Mucosa of descending colon (tissue), 3 donors: ENCODE results near the gene TLE2. TPM values are rescaled to one million over a fixed set of nuclear protein-coding genes. Genes with fewer than 3 reads are reported as not detected.
A peak's percentile ranks its signal among the peaks of the same experiment; 100 is the strongest.

Source experiments
- ATAC-seq: fragments of 200-7000 bp; cut with Tn5 transposase; one replicate; pipeline ENCODE4 v1.9.1; 2020; ENCODE audit warnings: mild to moderate bottlenecking, moderate library complexity
- DNase-seq, 3 donors: peaks; one replicate each; pipeline ENCODE4 v3.0.0-alpha.2; 2020
- H3K36me3 ChIP-seq: fragments of 200-600 bp; one replicate; pipeline ENCODE4 v1.8.0; 2021; ENCODE audit warnings: low read depth, mild to moderate bottlenecking
- H3K4me1 ChIP-seq: fragments of 200-600 bp; one replicate; pipeline ENCODE4 v1.8.0; 2021; ENCODE audit warnings: low read depth, mild to moderate bottlenecking
- H3K4me3 ChIP-seq: fragments of 200-600 bp; one replicate; pipeline ENCODE4 v1.8.0; 2021; ENCODE audit warnings: mild to moderate bottlenecking
- H3K9me3 ChIP-seq: fragments of 200-600 bp; one replicate; pipeline ENCODE4 v1.8.0; 2021; ENCODE audit warnings: mild to moderate bottlenecking
- CTCF ChIP-seq: fragments of 200-600 bp; IDR thresholded peaks from one replicate; pipeline ENCODE4 v1.8.0; 2022; ENCODE audit warnings: antibody characterized with exemption, mild to moderate bottlenecking
- intact Hi-C, 2 donors: fragments of 100-400 bp; cut with DNase I in 1 of 2; cut with micrococcal nuclease in 1 of 2; formaldehyde crosslinking; loops; one replicate each; pipeline versions ENCODE4 v1.11.0 to v1.11.1; 2022; cut with DNase I, micrococcal nuclease
- total RNA-seq, 3 donors: library from RNA; stranded (reverse); fragmentation: NEBNext Ultra II Directional in 2 of 3; extraction: Animal tissue kit (Norgen Biotek cat#: 25700) in 2 of 3; gene quantifications; one replicate each; pipeline versions ENCODE4 v1.2.1 to v1.2.4, GENCODE V29; 2021 to 2023
- donor health status: DM: no; HTN: no; CAD: no; lungs with moderate emphysema.
- donor health status: DM: no; HTN: no; CAD: no.
- donor health status: DM: no; HTN: yes; CAD: no.

TLE2 gene
- total RNA-seq, 3 donors from 2014 or later, result 40.0 to 66.5 (median 63.5) TPM

- Histone ChIP-seq H3K9me3 (no peaks in the 10 kb centered on the region), H3K4me1 (peaks cover 11% of the 10 kb centered on the region), H3K4me3 (no peak overlapping the region), H3K36me3 (no peaks in the 10 kb centered on the region)
- intact Hi-C loops, result no loop called here
- TF ChIP-seq CTCF, result no peak
- ATAC-seq (peak; percentile 89), DNase-seq (peak; percentile 87 to 95 (median 90))
Measured at GRCh38 chr19:3047496-3048189, 18.6 kb upstream of the TLE2 start.

- Histone ChIP-seq H3K36me3 (no peaks in the 10 kb centered on the region), H3K4me3 (no peak overlapping the region), H3K9me3 (no peaks in the 10 kb centered on the region), H3K4me1 (peaks cover 11% of the 10 kb centered on the region)
- peak in 1 of 3 donors; percentile 51 for DNase-seq
- intact Hi-C loops, result no loop called here
- no peak for TF ChIP-seq CTCF
- ATAC-seq, result no peak
Measured at GRCh38 chr19:3046698-3047495, 17.8 kb upstream of the TLE2 start.

- Histone ChIP-seq H3K9me3 (no peaks in the 10 kb centered on the region), H3K4me3 (no peak overlapping the region), H3K36me3 (no peaks in the 10 kb centered on the region), H3K4me1 (peaks cover 7% of the 10 kb centered on the region)
- no peak for ATAC-seq
- no peak for TF ChIP-seq CTCF
- intact Hi-C loops, result no loop called here
- DNase-seq, result peak in 1 of 3 donors; percentile 41
Measured at GRCh38 chr19:3045885-3046697, 17.0 kb upstream of the TLE2 start.

GRCh38 chr19:3045191-3045590 lies 16.1 kb upstream of the TLE2 start:
- TF ChIP-seq CTCF, result no peak
- DNase-seq, result no peak
- peaks cover 6% of the 10 kb centered on the region for H3K4me1 ChIP-seq
- no peaks in the 10 kb centered on the region for H3K36me3 ChIP-seq
- H3K4me3 ChIP-seq, result no peak overlapping the region
- intact Hi-C loops, result no loop called here
- no peaks in the 10 kb centered on the region for H3K9me3 ChIP-seq
- ATAC-seq, result no peak

- no peak for TF ChIP-seq CTCF
- DNase-seq, result no peak
- intact Hi-C loops, result no loop called here
Measured at GRCh38 chr19:3042621-3043267, 13.7 kb upstream of the TLE2 start.

More at GRCh38 chr19:3042621-3043267, 13.7 kb upstream of the TLE2 start:
- ATAC-seq, result no peak
- no peaks in the 10 kb centered on the region for H3K36me3 ChIP-seq
- no peaks in the 10 kb centered on the region for H3K9me3 ChIP-seq
- H3K4me1 ChIP-seq, result peaks cover under 1% of the 10 kb centered on the region
- H3K4me3 ChIP-seq, result no peak overlapping the region
